Osteocyte (in vitro differentiated cells): ENCODE data around the gene PXDC1. TPM values are rescaled to one million over a fixed set of nuclear protein-coding genes. Genes with fewer than 3 reads are reported as not detected.

Source experiments
- DNase-seq: peaks from one replicate; pipeline ENCODE4 v3.0.0; 2021; ENCODE audit warnings: mixed read lengths; ENCODE audit not compliant: unreplicated experiment; ENCODE audit errors: extremely low spot score
- H3K27ac Mint-ChIP-seq: one replicate; pipeline ENCODE4 v1.8.0; 2021; ENCODE audit warnings: mild to moderate bottlenecking, mixed read lengths; ENCODE audit not compliant: unreplicated experiment
- H3K27me3 Mint-ChIP-seq: one replicate; pipeline ENCODE4 v1.8.0; 2021; ENCODE audit warnings: mixed read lengths; ENCODE audit not compliant: unreplicated experiment
- H3K36me3 Mint-ChIP-seq: one replicate; pipeline ENCODE4 v1.8.0; 2021; ENCODE audit warnings: mixed read lengths; ENCODE audit not compliant: unreplicated experiment
- H3K4me1 Mint-ChIP-seq: one replicate; pipeline ENCODE4 v1.8.0; 2021; ENCODE audit warnings: mixed read lengths; ENCODE audit not compliant: unreplicated experiment
- H3K4me3 Mint-ChIP-seq: one replicate; pipeline ENCODE4 v1.8.0; 2021; ENCODE audit warnings: mild to moderate bottlenecking, moderate library complexity, mixed read lengths; ENCODE audit not compliant: unreplicated experiment
- H3K9me3 Mint-ChIP-seq: one replicate; pipeline ENCODE4 v1.8.0; 2021; ENCODE audit warnings: mixed read lengths; ENCODE audit not compliant: unreplicated experiment
- CTCF ChIP-seq: fragments of 200-600 bp; sonication (generic); IDR thresholded peaks from 2 replicates; pipeline ENCODE4 v1.5.0; 2021; ENCODE audit warnings: antibody characterized with exemption, mild to moderate bottlenecking, moderate library complexity
- total RNA-seq: library from RNA; stranded (reverse); gene quantifications from 2 replicates; pipeline ENCODE4 v1.2.1, GENCODE V29; 2021

The PXDC1 gene
- total RNA-seq, 1 donor from 2014 or later = 129 TPM

GRCh38 chr6:3742426-3743344, 8.8 kb downstream of the PXDC1 start:
- H3K4me1 Mint-ChIP-seq = peaks cover 96% of the 10 kb centered on the region
- peak overlapping the region; percentile 61 for H3K4me3 Mint-ChIP-seq
- no peaks in the 10 kb centered on the region for H3K9me3 Mint-ChIP-seq
- H3K27me3 Mint-ChIP-seq = no peaks in the 10 kb centered on the region
- peak; percentile 94 for DNase-seq
- H3K27ac Mint-ChIP-seq = peak overlapping the region; percentile 93
- TF ChIP-seq CTCF = peak; percentile 95
- H3K36me3 Mint-ChIP-seq = peaks cover 24% of the 10 kb centered on the region

DNA sequence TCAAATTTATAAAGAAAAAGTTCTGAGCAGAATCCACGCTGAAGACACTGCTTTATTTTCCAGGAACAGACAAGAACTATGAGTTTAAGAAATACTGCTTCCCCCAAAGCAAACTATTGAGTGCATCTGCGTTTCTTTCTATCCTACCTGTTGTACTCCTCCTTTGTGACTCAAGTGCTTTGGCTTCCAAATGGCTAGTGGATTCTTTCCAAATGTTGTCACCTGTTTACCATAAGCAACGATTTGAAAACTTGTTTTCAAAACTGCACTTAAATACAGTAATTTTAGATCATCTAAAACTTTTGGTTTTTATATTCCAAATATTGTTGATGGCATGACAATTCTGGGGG, 9.5 kb downstream of the PXDC1 start:
- Mint-ChIP-seq H3K4me1 (peaks cover 92% of the 10 kb centered on the region), H3K9me3 (no peaks in the 10 kb centered on the region), H3K36me3 (peaks cover 24% of the 10 kb centered on the region), H3K4me3 (peak overlapping the region; percentile 61), H3K27me3 (no peaks in the 10 kb centered on the region), H3K27ac (peak overlapping the region; percentile 93)
- no peak for TF ChIP-seq CTCF
- DNase-seq = no peak

DNA sequence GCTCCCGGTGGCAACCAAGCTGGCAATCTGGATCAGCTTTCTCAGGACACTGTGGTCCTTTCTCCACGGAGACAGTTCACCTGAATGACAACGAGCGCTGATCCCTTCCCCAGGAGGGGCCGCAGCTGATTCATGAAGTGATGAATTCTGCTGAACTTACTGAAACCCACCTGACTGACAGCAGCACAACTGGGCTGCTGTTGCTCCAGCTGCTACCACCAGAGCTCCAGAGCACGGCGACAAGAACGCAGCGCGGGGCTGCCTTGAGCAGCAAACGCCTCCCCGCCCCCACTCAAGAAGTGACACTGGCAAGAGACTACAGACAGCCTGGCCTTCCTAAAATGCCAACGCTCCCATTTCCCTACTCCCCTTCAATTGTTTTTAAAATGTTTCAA, 10.0 kb downstream of the PXDC1 start:
- no peaks in the 10 kb centered on the region for H3K27me3 Mint-ChIP-seq
- no peaks in the 10 kb centered on the region for H3K9me3 Mint-ChIP-seq
- TF ChIP-seq CTCF = no peak
- H3K4me1 Mint-ChIP-seq = peaks cover 92% of the 10 kb centered on the region
- DNase-seq = no peak
- peak overlapping the region; percentile 19 for H3K27ac Mint-ChIP-seq
- H3K36me3 Mint-ChIP-seq = peaks cover 30% of the 10 kb centered on the region
- peak overlapping the region; percentile 34 for H3K4me3 Mint-ChIP-seq

GRCh38 chr6:3740551-3741476, 10.7 kb downstream of the PXDC1 start:
- Mint-ChIP-seq H3K4me1 (peaks cover 90% of the 10 kb centered on the region), H3K36me3 (peaks cover 32% of the 10 kb centered on the region), H3K9me3 (no peaks in the 10 kb centered on the region), H3K27me3 (no peaks in the 10 kb centered on the region), H3K27ac (peak overlapping the region; percentile 87), H3K4me3 (peak overlapping the region; percentile 34)
- DNase-seq = no peak
- TF ChIP-seq CTCF = no peak
